ENCODE results near the gene SHISA8. TPM values are rescaled to one million over a fixed set of nuclear protein-coding genes. Genes with fewer than 3 reads are reported as not detected.

Gene SHISA8
- total and polyA plus RNA-seq, 2 of the 13 experiments (the other 11 are each of a cell fraction or from before 2014, with no cell fraction given), result not detected

DNA sequence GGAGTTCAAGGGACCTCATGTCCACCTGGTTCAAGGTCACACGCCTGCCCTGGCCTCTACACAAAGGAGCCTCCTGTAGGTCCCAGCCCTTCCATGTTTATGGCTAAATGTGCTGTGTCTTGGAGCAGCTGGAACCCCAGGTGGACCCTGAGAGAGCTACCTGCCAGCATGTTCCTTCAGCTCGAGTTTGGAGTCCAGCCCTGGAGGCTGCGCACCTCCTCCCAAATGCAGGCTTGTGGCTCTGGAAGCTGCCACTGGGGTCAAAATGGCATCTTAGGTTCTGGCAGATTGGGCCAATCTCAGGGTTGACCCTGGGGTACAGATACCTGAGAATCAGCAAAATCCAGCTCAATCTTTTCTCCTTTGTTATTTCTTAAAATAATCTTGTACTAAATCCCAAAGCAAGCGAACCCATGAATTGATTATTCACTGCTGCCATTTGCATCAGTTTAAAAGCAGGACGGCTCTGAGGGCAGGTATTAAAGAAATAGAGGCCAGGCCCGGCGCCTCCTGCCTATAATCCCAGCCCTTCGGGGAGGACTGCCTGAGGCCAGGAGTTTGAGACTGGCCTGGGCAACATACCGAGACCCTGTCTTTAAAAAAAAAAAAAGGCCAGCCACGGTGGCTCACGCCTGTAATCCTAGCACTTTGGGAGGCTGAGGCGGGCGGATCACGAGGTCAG is 8.9 kb upstream of the SHISA8 start:
- Histone ChIP-seq H3K9ac (ENCODE audit: insufficient read depth, low read depth, low read length) (no peak overlapping the region), H3K4me2 (ENCODE audit: low read depth, low read length) (no peak overlapping the region), H4K20me1 (ENCODE audit: insufficient read depth, low read length) (no peaks in the 10 kb centered on the region), H3K4me1 (ENCODE audit: insufficient read depth, low read length) (peaks cover 57% of the 10 kb centered on the region), H3K36me3 (replicated peaks in 1 of 2; ENCODE audit: control insufficient read depth in 1 of 2, insufficient read depth in 2 of 2, low read length in 2 of 2) (no peaks in the 10 kb centered on the region), H3K27me3 (ENCODE audit: control insufficient read depth in 1 of 2, insufficient read depth in 2 of 2, low read length in 2 of 2) (peaks cover 13 to 35% of the 10 kb centered on the region in 2 experiments; a peak in 4 of 5 replicates), H3K4me3 (replicated peaks in 1 of 3; ENCODE audit: insufficient read depth in 1 of 3, low read depth in 2 of 3, low read length in 3 of 3) (no peak overlapping the region), H2AFZ (ENCODE audit: low read length) (no peak overlapping the region), H3K27ac (ENCODE audit: extremely low read length, insufficient read depth, low read length) (no peak overlapping the region), H3K79me2 (ENCODE audit: insufficient read depth, low read length) (no peaks in the 10 kb centered on the region), H3K9me3 (ENCODE audit: low read length) (no peaks in the 10 kb centered on the region)
- no TSS peak for BruUV-seq (replicated peaks)
- WGBS (ENCODE audit: low lambda C conversion rate), result 87% methylated on average over 12 of the region's 14 CpGs
- in situ Hi-C loops (cut with HindIII; ENCODE audit: extremely low pct_ligation_motif_present, low pct_unique_long_range_greater_than_20kb), result no loop called here
- ChIA-PET CTCF (ENCODE audit: low intra/inter-chr PET ratio, low total read pairs) (no interaction called here), POLR2A (no interaction called here)
- DNase-seq (ENCODE audit: low spot score) (no peak), FAIRE-seq (no peak), ATAC-seq (no peak)
- TF ChIP-seq ZNF20 (CRISPR knock-in tag; IDR thresholded peaks at IDR 0.05) (no peak), DR1 (CRISPR knock-in tag; IDR thresholded peaks at IDR 0.05) (no peak), RXRA (CRISPR knock-in tag; IDR thresholded peaks at IDR 0.05) (no peak), NFE2 (CRISPR knock-in tag; IDR thresholded peaks at IDR 0.05) (no peak), CREBL2 (CRISPR knock-in tag; IDR thresholded peaks at IDR 0.05; ENCODE audit: borderline replicate concordance) (no peak), DMAP1 (CRISPR knock-in tag; IDR thresholded peaks at IDR 0.05) (no peak), ZNF761 (CRISPR knock-in tag; conservative IDR thresholded peaks at IDR 0.05) (no peak), ARNTL (CRISPR knock-in tag; IDR thresholded peaks at IDR 0.05) (no peak), GPBP1L1 (CRISPR knock-in tag; IDR thresholded peaks at IDR 0.05) (no peak), GTF2F1 (IDR thresholded peaks at IDR 0.05; ENCODE audit: low read length) (no peak), PAF1 (CRISPR knock-in tag; IDR thresholded peaks at IDR 0.05) (no peak)
- TF ChIP-seq, protein P1, sequence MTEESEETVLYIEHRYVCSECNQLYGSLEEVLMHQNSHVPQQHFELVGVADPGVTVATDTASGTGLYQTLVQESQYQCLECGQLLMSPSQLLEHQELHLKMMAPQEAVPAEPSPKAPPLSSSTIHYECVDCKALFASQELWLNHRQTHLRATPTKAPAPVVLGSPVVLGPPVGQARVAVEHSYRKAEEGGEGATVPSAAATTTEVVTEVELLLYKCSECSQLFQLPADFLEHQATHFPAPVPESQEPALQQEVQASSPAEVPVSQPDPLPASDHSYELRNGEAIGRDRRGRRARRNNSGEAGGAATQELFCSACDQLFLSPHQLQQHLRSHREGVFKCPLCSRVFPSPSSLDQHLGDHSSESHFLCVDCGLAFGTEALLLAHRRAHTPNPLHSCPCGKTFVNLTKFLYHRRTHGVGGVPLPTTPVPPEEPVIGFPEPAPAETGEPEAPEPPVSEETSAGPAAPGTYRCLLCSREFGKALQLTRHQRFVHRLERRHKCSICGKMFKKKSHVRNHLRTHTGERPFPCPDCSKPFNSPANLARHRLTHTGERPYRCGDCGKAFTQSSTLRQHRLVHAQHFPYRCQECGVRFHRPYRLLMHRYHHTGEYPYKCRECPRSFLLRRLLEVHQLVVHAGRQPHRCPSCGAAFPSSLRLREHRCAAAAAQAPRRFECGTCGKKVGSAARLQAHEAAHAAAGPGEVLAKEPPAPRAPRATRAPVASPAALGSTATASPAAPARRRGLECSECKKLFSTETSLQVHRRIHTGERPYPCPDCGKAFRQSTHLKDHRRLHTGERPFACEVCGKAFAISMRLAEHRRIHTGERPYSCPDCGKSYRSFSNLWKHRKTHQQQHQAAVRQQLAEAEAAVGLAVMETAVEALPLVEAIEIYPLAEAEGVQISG (CRISPR knock-in tag; IDR thresholded peaks at IDR 0.05), result no peak
- intact Hi-C loops (cut with micrococcal nuclease; ENCODE audit: unreplicated experiment), result no loop called here

Measured in HepG2 (cell line).